ENCODE results near the gene MDM1. TPM values are rescaled to one million over a fixed set of nuclear protein-coding genes. Genes with fewer than 3 reads are reported as not detected.

Gene MDM1
- total RNA-seq, 2 donors from 2014 or later: 7.7 to 12.0 TPM

GRCh38 chr12:68331500-68331868 is 678 bp downstream of the MDM1 start:
- TF ChIP-seq CTCF (IDR thresholded peaks at IDR 0.05): no peak
- H3K4me3 ChIP-seq: peak overlapping the region; percentile 90
- H3K27me3 ChIP-seq: no peaks in the 10 kb centered on the region
- H3K9ac ChIP-seq (ENCODE audit: low read depth in 2 of 2, low read length in 2 of 2): peak overlapping the region; percentile 71 to 82
- H3K9me3 ChIP-seq: no peaks in the 10 kb centered on the region
- intact Hi-C loops (cut with DNase I): no loop called here
- no peaks in the 10 kb centered on the region for H3K4me1 ChIP-seq
- no peak for DNase-seq
- H3K27ac ChIP-seq: no peak overlapping the region
- H3K36me3 ChIP-seq: no peaks in the 10 kb centered on the region

GRCh38 chr12:68327896-68328295 is 4.3 kb downstream of the MDM1 start:
- intact Hi-C loops (cut with DNase I): no loop called here
- H3K36me3 ChIP-seq: no peaks in the 10 kb centered on the region
- H3K4me3 ChIP-seq: no peak overlapping the region

GRCh38 chr12:68326716-68327115 is 5.4 kb downstream of the MDM1 start:
- TF ChIP-seq CTCF (IDR thresholded peaks at IDR 0.05): no peak
- no peak for DNase-seq
- Histone ChIP-seq H3K36me3 (no peaks in the 10 kb centered on the region), H3K27ac (no peak overlapping the region), H3K9me3 (no peaks in the 10 kb centered on the region), H3K9ac (ENCODE audit: low read depth in 2 of 2, low read length in 2 of 2) (no peak overlapping the region), H3K27me3 (no peaks in the 10 kb centered on the region), H3K4me1 (no peaks in the 10 kb centered on the region), H3K4me3 (no peak overlapping the region)
- intact Hi-C loops (cut with DNase I): no loop called here

More at GRCh38 chr12:68327896-68328295, 4.3 kb downstream of the MDM1 start:
- TF ChIP-seq CTCF (IDR thresholded peaks at IDR 0.05): no peak
- Histone ChIP-seq H3K27me3 (no peaks in the 10 kb centered on the region), H3K9ac (ENCODE audit: low read depth in 2 of 2, low read length in 2 of 2) (no peak overlapping the region), H3K4me1 (no peaks in the 10 kb centered on the region), H3K27ac (no peak overlapping the region), H3K9me3 (no peaks in the 10 kb centered on the region)
- no peak for DNase-seq

- H3K27ac ChIP-seq: no peak overlapping the region
- no peak for DNase-seq
- no peaks in the 10 kb centered on the region for H3K36me3 ChIP-seq
- H3K4me3 ChIP-seq: no peak overlapping the region
- no peak overlapping the region for H3K9ac ChIP-seq (ENCODE audit: low read depth in 2 of 2, low read length in 2 of 2)
- H3K9me3 ChIP-seq: no peaks in the 10 kb centered on the region
- no peaks in the 10 kb centered on the region for H3K4me1 ChIP-seq
- TF ChIP-seq CTCF (IDR thresholded peaks at IDR 0.05): no peak
- intact Hi-C loops (cut with DNase I): no loop called here
- H3K27me3 ChIP-seq: no peaks in the 10 kb centered on the region
Observed at GRCh38 chr12:68325966-68326365, 6.2 kb downstream of the MDM1 start.

GRCh38 chr12:68324531-68324930 is 7.6 kb downstream of the MDM1 start:
- Histone ChIP-seq H3K9me3 (no peaks in the 10 kb centered on the region), H3K27ac (no peak overlapping the region), H3K27me3 (no peaks in the 10 kb centered on the region), H3K9ac (ENCODE audit: low read depth in 2 of 2, low read length in 2 of 2) (no peak overlapping the region), H3K36me3 (no peaks in the 10 kb centered on the region), H3K4me1 (no peaks in the 10 kb centered on the region), H3K4me3 (no peak overlapping the region)
- DNase-seq: no peak
- intact Hi-C loops (cut with DNase I): no loop called here
- no peak for TF ChIP-seq CTCF (IDR thresholded peaks at IDR 0.05)

- Histone ChIP-seq H3K4me1 (no peaks in the 10 kb centered on the region), H3K27ac (no peak overlapping the region)
Observed at GRCh38 chr12:68321140-68321539, 11.0 kb downstream of the MDM1 start.

More at GRCh38 chr12:68321140-68321539, 11.0 kb downstream of the MDM1 start:
- no peak for DNase-seq
- Histone ChIP-seq H3K27me3 (no peaks in the 10 kb centered on the region), H3K9me3 (no peaks in the 10 kb centered on the region), H3K9ac (ENCODE audit: low read depth in 2 of 2, low read length in 2 of 2) (no peak overlapping the region), H3K4me3 (no peak overlapping the region), H3K36me3 (no peaks in the 10 kb centered on the region)
- TF ChIP-seq CTCF (IDR thresholded peaks at IDR 0.05): no peak
- intact Hi-C loops (cut with DNase I): no loop called here
